ENCODE results near the gene PLPP2. TPM values are rescaled to one million over a fixed set of nuclear protein-coding genes. Genes with fewer than 3 reads are reported as not detected.
A peak's percentile ranks its signal among the peaks of the same experiment; 100 is the strongest.
"Not testable (repeated sequence)": the region's sequence is repeated elsewhere in the genome, so short reads cannot be mapped to it uniquely, and the experiment has no call there.

The PLPP2 gene
- total RNA-seq, 1 donor from 2014 or later = 0.56 TPM

DNA sequence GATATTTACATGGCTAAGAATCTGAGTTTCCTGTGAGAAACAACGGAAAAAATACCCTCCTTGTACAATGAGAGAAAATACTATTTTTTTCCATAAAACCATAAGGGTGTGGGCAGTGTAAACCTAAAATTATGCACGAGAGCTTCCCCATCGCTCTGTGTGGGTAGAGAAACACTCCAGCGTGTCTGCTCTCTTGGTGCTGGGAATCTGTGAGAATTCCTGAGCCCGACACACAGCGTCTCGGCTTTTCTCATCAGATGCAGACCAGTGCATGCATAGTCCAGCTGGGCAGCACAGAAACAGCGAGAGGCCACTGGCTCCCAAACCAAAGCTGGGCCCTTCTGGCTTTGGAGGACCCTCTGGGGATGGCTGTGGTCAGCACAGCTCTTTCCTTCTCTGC lies 12.0 kb downstream of the PLPP2 start:
- DNase-seq = no peak
- intact Hi-C loops (cut with DNase I) = no loop called here
- no peak for ATAC-seq (ENCODE audit: poor library complexity)

- ATAC-seq (ENCODE audit: poor library complexity) (no peak), DNase-seq (no peak)
- intact Hi-C loops (cut with DNase I) = no loop called here
These were observed 13.5 kb downstream of the PLPP2 start for GRCh38 chr19:277581-278165.

DNA sequence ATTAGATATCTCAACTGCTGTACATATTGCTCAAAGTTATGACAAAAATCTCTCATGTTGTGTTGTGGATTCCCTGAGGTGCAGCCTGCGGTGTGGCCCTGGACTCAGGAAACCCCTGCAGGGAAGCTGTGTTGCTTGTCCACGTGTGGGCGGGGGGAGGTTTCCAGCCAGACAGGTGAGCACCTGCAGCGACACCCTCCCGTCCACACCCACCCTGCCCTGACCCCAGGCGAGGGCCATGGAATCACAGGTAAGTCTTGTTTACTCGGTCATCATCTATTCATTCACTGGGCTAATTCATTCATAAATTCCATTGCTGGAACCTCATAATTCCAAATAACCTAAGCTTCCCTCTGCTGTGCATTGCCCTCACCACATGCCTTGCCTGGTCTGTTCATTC lies 14.1 kb downstream of the PLPP2 start:
- intact Hi-C loops (cut with DNase I) = no loop called here
- no peak for ATAC-seq (ENCODE audit: poor library complexity)
- DNase-seq = no peak

GRCh38 chr19:275958-276646 lies 15.1 kb downstream of the PLPP2 start:
- intact Hi-C loops (cut with DNase I) = no loop called here
- DNase-seq (no peak), ATAC-seq (ENCODE audit: poor library complexity) (no peak)

DNA sequence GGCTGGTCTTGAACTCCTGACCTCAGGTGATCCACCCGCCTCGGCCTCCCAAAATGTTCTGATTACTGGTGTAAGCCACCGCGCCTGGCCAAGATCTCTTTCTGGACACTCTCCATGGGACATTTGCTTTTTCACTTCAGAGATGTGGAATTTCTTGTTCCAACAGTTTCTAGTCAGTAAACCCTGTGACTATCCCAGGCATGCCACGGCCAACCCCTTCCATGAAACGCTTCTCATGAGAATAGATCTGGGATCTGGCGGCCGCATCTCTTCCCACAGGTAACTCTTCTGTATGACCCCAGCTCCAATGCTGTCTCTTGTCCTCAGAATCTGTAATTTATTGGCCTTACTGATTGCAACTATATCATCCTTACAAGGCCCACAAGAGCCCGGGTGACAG lies 16.2 kb downstream of the PLPP2 start:
- intact Hi-C loops (cut with DNase I) = no loop called here
- no peak for ATAC-seq (ENCODE audit: poor library complexity)
- no peak for DNase-seq

DNA sequence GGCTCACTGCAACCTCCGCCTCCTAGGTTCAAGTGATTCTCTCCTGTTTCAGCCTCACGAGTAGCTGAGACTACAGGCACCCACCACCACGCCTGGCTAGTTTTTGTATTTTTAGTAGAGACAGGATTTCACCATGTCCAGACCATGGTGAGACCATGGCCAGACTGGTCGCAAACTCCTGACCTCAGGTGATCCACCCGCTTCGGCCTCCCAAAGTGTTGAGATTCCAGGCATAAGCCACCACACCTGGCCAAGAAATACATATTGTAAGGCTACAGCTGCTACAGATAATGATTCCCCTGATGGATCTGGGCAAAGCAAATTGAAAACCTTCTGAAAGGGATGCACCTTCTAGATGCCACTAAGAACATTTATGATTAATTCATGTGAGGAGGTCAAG lies 17.8 kb downstream of the PLPP2 start:
- DNase-seq (no peak), ATAC-seq (ENCODE audit: poor library complexity) (no peak)
- intact Hi-C loops (cut with DNase I) = no loop called here

DNA sequence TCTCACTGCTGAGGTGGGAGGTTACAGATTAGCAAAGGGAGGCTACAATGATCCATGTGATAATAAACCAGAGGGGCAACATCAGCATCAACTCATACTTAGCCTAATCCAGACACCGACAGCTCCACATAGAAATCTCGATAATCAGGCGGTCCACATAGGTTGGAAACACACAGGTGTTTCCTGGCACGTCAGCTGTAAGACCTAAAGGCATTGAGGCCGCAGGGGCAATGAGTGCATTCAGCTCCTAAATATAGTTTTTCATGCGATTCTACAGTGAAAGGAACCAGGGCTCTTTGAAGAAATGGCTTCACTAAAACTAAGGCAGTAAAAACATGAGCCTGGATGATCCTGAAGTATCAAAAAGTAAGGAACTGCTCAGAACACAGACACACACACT lies 19.3 kb downstream of the PLPP2 start:
- DNase-seq (no peak), ATAC-seq (ENCODE audit: poor library complexity) (no peak)
- intact Hi-C loops (cut with DNase I) = no loop called here

DNA sequence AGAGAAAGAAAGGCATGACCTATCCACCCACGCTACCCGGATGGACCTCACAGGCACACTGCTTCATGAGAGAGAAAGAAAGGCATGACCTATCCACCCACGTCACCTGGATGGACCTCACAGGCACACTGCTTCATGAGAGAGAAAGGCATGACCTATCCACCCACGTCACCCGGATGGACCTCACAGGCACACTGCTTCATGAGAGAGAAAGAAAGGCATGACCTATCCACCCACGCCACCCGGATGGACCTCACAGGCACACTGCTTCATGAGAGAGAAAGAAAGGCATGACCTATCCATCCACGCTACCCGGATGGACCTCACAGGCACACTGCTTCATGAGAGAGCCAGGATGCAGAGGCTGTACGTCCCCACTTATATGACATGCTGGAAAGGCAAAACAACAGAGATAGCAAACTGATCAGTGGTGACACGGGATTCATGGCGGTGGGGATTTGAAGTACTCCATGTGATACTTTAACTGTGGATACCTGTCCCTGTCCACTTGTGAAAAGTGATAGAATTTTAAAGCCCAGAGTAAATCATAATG lies 20.4 kb downstream of the PLPP2 start:
- DNase-seq; intact Hi-C loops (cut with DNase I); ATAC-seq (ENCODE audit: poor library complexity): not testable (repeated sequence)

DNA sequence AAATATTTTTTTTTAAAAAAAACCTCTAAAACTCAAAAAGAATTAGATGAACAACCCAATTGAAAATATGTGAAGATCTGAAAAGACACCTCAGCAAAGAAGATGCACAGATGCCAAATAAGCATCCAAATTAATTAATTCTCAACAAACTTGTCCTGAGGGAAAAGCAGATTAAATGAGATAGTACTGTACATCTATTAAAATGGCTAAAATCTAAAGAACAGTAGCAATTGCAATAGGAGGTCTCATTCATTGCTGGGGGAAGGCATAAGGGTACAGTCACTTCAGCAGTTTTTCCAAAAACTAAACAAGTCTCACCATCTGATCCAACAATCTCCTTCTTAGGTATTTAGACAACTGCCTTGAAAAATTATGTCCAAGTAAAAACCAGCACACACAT lies 22.0 kb downstream of the PLPP2 start:
- intact Hi-C loops (cut with DNase I) = no loop called here
- ATAC-seq (ENCODE audit: poor library complexity) (no peak), DNase-seq (no peak)

GRCh38 chr19:262125-262524 lies 29.1 kb downstream of the PLPP2 start:
- DNase-seq = no peak
- no peak for ATAC-seq (ENCODE audit: poor library complexity)
- intact Hi-C loops (cut with DNase I) = no loop called here

DNA sequence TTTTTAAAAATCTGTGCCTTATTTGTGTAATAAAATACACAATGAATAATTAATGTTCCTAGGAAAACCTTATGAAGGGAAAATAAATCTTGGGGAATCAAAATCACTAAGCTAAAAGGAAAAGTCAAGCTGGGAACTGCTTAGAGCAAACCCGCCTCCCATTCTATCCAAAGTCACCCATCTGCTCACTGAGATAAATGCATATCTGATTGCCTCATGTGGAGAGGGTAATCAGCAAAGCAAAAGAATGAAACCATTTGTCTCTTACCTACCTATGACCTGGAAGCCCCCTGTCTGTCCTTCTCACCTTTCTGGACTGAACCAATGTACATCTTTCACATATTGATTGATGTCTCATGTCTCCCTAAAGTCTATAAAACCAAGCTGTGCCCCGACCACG lies 34.4 kb downstream of the PLPP2 start:
- intact Hi-C loops (cut with DNase I); DNase-seq; ATAC-seq (ENCODE audit: poor library complexity): not testable (repeated sequence)

GRCh38 chr19:252421-253186 lies 38.6 kb downstream of the PLPP2 start:
- intact Hi-C loops (cut with DNase I); DNase-seq; ATAC-seq (ENCODE audit: poor library complexity): not testable (repeated sequence)

GRCh38 chr19:246551-246950 lies 44.7 kb downstream of the PLPP2 start:
- intact Hi-C loops (cut with DNase I) = no loop called here
- ATAC-seq (ENCODE audit: poor library complexity) (no peak), DNase-seq (peak; percentile 38)

DNA sequence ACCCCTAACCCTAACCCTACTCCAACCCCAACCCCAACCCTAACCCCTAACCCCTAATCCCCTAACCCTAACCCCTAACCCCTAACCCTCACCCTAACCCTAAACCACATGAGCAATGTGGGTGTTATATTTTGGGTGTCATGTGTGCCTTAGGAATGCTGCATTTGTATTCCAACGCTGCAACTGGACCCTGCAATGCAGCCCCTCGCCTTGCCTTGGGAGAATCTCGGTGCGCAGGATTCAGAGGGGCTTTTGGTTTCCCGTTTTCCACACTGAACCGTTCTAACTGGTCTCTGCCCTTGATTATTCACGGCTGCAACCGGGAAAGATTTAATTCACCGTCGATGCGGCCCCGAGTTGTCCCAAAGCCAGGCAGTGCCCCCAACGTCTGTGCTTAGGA lies 45.3 kb downstream of the PLPP2 start:
- ATAC-seq (ENCODE audit: poor library complexity); intact Hi-C loops (cut with DNase I); DNase-seq: not testable (repeated sequence)

- no peak for DNase-seq
These were observed 45.7 kb downstream of the PLPP2 start for GRCh38 chr19:245457-245856.

More at GRCh38 chr19:245457-245856, 45.7 kb downstream of the PLPP2 start:
- no peak for ATAC-seq (ENCODE audit: poor library complexity)
- intact Hi-C loops (cut with DNase I) = no loop called here

Other genes starting within 250 kb of the PLPP2 start
- gene OR4F17, start 184.3 kb downstream of the PLPP2 start, total RNA-seq = not detected
- gene MIER2, start 53.4 kb upstream of the PLPP2 start, total RNA-seq = 18.3 TPM
- 1.7 TPM for gene C2CD4C, start 117.7 kb upstream of the PLPP2 start, total RNA-seq
- gene SHC2, start 169.6 kb upstream of the PLPP2 start, total RNA-seq = 8.8 TPM
- 0.24 TPM for gene MADCAM1, start 205.1 kb upstream of the PLPP2 start, total RNA-seq
- 10.8 TPM for gene TPGS1, start 216.1 kb upstream of the PLPP2 start, total RNA-seq
- 86.3 TPM for gene CDC34, start 240.4 kb upstream of the PLPP2 start, total RNA-seq

All from Right ventricle myocardium superior (tissue), 1 donor.